ENCODE measurements around the gene CIB1. TPM values are rescaled to one million over a fixed set of nuclear protein-coding genes. Genes with fewer than 3 reads are reported as not detected.
"Not testable (repeated sequence)": the region's sequence is repeated elsewhere in the genome, so short reads cannot be mapped to it uniquely, and the experiment has no call there.

The CIB1 gene
- polyA plus RNA-seq, 2 of the 4 experiments (the other 2 are of a cell fraction) = 84.1 to 120 TPM

GRCh38 chr15:90261811-90262210 lies 28.1 kb upstream of the CIB1 start:
- ChIA-PET POLR2A (interaction anchor here (1.3 to 2.1 kb wide), 3 partner anchors 11 to 28 kb away, joined by 3 to 11 read pairs (median 9); partner anchors contain the start of genes CIB1, GDPGP1 and TTLL13), CTCF (interaction anchor here (0.6 to 2.7 kb wide), 10 partner anchors 9 to 432 kb away, joined by 3 to 14 read pairs (median 5); partner anchors contain the start of gene TTLL13)
- no peak for DNase-seq (ENCODE audit: low read depth in 1 of 2, low spot score in 1 of 2)
- WGBS (ENCODE audit: missing lambda C conversion rate) = 77% methylated on average over 5 of the region's 5 CpGs
- no peak for TF ChIP-seq BHLHE40 (IDR thresholded peaks at IDR 0.05; ENCODE audit: low read depth, low read length)
- TF ChIP-seq PBX3 (IDR thresholded peaks at IDR 0.05) = no peak
- no peak for TF ChIP-seq KDM1A (IDR thresholded peaks at IDR 0.05; ENCODE audit: low read depth)
- TF ChIP-seq BCL3 (IDR thresholded peaks at IDR 0.05) = no peak
- TF ChIP-seq ZNF302 (CRISPR knock-in tag; IDR thresholded peaks at IDR 0.05) = no peak
- TF ChIP-seq, protein P1, sequence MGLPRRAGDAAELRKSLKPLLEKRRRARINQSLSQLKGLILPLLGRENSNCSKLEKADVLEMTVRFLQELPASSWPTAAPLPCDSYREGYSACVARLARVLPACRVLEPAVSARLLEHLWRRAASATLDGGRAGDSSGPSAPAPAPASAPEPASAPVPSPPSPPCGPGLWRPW (IDR thresholded peaks at IDR 0.05) = no peak
- Histone ChIP-seq H3K4me2 (no peak overlapping the region), H3K4me3 (no peak overlapping the region), H3K9me3 (no peaks in the 10 kb centered on the region), H3K27ac (peak overlapping the region in 1 of 2 experiments; percentile 22; a peak in 3 of 6 replicates), H3K4me1 (peaks cover 11% of the 10 kb centered on the region)
- FAIRE-seq = no peak
- ATAC-seq = no peak

- H3K9me3 ChIP-seq; H3K4me1 ChIP-seq; H3K4me3 ChIP-seq; DNase-seq (ENCODE audit: low read depth in 1 of 2, low spot score in 1 of 2); H3K4me2 ChIP-seq; FAIRE-seq; H3K27ac ChIP-seq; ATAC-seq: not testable (repeated sequence)
- CTCF ChIA-PET = interaction anchor here (0.7 to 2.7 kb wide), 5 partner anchors 8 to 133 kb away, joined by 4 to 14 read pairs (median 6); partner anchors contain the start of gene TTLL13
- POLR2A ChIA-PET = interaction anchor here (2.2 kb wide), 1 partner anchor 11 kb away, joined by 9 read pairs; the partner anchor contains the start of gene TTLL13
- 93% methylated on average over 6 of the region's 6 CpGs for WGBS (ENCODE audit: missing lambda C conversion rate)
Measured at GRCh38 chr15:90260731-90261130, 27.0 kb upstream of the CIB1 start.

- no peak overlapping the region for H3K4me3 ChIP-seq
- no peak for TF ChIP-seq HOXA7 (CRISPR knock-in tag; IDR thresholded peaks at IDR 0.05)
- TF ChIP-seq SMC3 (IDR thresholded peaks at IDR 0.05) = no peak
- no peak for TF ChIP-seq CTCF (IDR thresholded peaks at IDR 0.05)
- TF ChIP-seq FOSB (CRISPR knock-in tag; IDR thresholded peaks at IDR 0.05) = no peak
- TF ChIP-seq RAD21 (conservative IDR thresholded peaks at IDR 0.05 in 1 of 2, IDR thresholded peaks at IDR 0.05 in 1 of 2) = no peak
- TF ChIP-seq HEYL (CRISPR knock-in tag; IDR thresholded peaks at IDR 0.05) = no peak
- TF ChIP-seq RARB (CRISPR knock-in tag; IDR thresholded peaks at IDR 0.05) = no peak
- DNase-seq (ENCODE audit: low read depth in 1 of 2, low spot score in 1 of 2) = no peak
- ChIA-PET CTCF (interaction anchor here (1.0 kb wide), 1 partner anchor 27 kb away, joined by 4 read pairs; no protein-coding TSS in a partner anchor), POLR2A (interaction anchor here (0.6 to 2.2 kb wide), 2 partner anchors 10 to 26 kb away, joined by 3 to 9 read pairs; partner anchors contain the start of genes CIB1 and TTLL13)
- WGBS (ENCODE audit: missing lambda C conversion rate) = 82% methylated on average over 5 of the region's 5 CpGs
- H3K9me3 ChIP-seq = no peaks in the 10 kb centered on the region
- ATAC-seq = no peak
- no peak for FAIRE-seq
- H3K4me1 ChIP-seq = peaks cover 8% of the 10 kb centered on the region
- no peak overlapping the region for H3K4me2 ChIP-seq
- no peak overlapping the region for H3K27ac ChIP-seq
Measured at GRCh38 chr15:90259524-90259923, 25.8 kb upstream of the CIB1 start.

- Histone ChIP-seq H3K4me2 (no peak overlapping the region), H3K4me1 (0 out of 3 replicates have a peak, but pooled peaks cover 5% of the 10 kb centered on the region), H3K27ac (no peak overlapping the region), H3K4me3 (no peak overlapping the region), H3K9me3 (no peaks in the 10 kb centered on the region)
- TF ChIP-seq MYC (IDR thresholded peaks at IDR 0.05; ENCODE audit: borderline replicate concordance, low read length) (no peak), KDM5A (IDR thresholded peaks at IDR 0.05) (no peak), ZSCAN20 (CRISPR knock-in tag; IDR thresholded peaks at IDR 0.05) (no peak), FOSL2 (IDR thresholded peaks at IDR 0.05) (no peak), FOSL2 (CRISPR knock-in tag; IDR thresholded peaks at IDR 0.05) (no peak), NFE2L2 (conservative IDR thresholded peaks at IDR 0.05; ENCODE audit: low read length) (no peak), EHMT2 (IDR thresholded peaks at IDR 0.05; ENCODE audit: low read depth) (no peak), HOXB5 (CRISPR knock-in tag; IDR thresholded peaks at IDR 0.05) (no peak), MAZ (IDR thresholded peaks at IDR 0.05; ENCODE audit: borderline replicate concordance, low read depth, low read length) (no peak), JUNB (IDR thresholded peaks at IDR 0.05) (no peak), SMC3 (IDR thresholded peaks at IDR 0.05) (no peak), KDM1A (IDR thresholded peaks at IDR 0.05; ENCODE audit: low read depth) (no peak), POLR2A (IDR thresholded peaks at IDR 0.05; ENCODE audit: low read length) (no peak), NR3C1 (IDR thresholded peaks at IDR 0.05) (no peak), GATA3 (IDR thresholded peaks at IDR 0.05; ENCODE audit: borderline replicate concordance) (no peak), CBX2 (IDR thresholded peaks at IDR 0.05; ENCODE audit: borderline replicate concordance, low read depth) (no peak), EP300 (IDR thresholded peaks at IDR 0.05) (no peak)
- ATAC-seq = no peak
- 84% methylated on average over 7 of the region's 7 CpGs for WGBS (ENCODE audit: missing lambda C conversion rate)
- ChIA-PET CTCF (interaction anchor here (0.6 to 2.3 kb wide), 2 partner anchors 29 to 36 kb away, joined by 3 to 7 read pairs; no protein-coding TSS in a partner anchor), POLR2A (interaction anchor here (1.4 kb wide), 1 partner anchor 8 kb away, joined by 3 read pairs; the partner anchor contains the start of gene NGRN)
- no peak for FAIRE-seq
- DNase-seq (ENCODE audit: low read depth in 1 of 2, low spot score in 1 of 2) = no peak
Measured at GRCh38 chr15:90257776-90258175, 24.0 kb upstream of the CIB1 start.

All from A549 (cell line).